Islet of Langerhans (tissue), 1 donor: ENCODE results near the gene LRRC43.

Experiments used
- FAIRE-seq: peaks from one replicate; lab custom pipeline; 2011; peaks lifted over from hg19 to GRCh38; lab: Jason Lieb, UNC

Gene LRRC43

DNA sequence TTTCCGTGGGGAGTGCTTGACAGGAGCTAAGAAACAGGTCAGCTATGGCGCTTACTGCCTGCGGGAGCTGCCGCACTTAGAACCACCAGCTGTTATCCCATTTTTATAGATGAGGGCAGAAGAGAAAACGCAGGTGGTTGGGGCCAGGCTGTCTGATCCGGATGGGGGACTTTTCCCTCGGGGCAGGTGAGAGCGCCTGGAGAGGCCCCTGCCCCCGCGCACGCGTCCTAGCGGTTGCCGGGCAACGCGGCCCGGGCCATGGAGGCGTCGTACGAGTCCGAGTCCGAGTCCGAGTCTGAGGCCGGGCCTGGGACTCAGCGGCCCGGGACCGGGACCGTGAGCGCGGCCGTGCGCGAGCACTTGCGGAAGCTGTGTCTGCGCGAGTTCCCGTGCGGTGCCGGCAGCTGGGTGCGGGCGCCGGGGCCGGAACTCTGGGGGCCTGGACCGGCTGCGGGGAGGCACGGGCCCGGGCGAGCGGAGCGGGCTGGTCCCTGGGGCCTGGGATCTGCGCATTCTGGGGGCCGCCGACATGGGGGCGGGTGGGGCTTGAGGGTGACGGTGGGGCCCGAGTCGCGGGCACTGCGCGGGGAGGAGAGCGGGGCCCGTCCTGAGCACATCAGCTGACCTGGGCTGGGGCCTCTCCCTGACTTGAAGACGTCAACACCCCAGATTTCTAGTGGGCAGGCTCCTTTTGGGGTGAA, at the start of gene LRRC43:
TSS of gene LRRC43 (plus strand) at position 237 of the 701 bp plus-strand sequence. CDS start at position 259, 22 bp downstream.
- FAIRE-seq, result no peak

DNA sequence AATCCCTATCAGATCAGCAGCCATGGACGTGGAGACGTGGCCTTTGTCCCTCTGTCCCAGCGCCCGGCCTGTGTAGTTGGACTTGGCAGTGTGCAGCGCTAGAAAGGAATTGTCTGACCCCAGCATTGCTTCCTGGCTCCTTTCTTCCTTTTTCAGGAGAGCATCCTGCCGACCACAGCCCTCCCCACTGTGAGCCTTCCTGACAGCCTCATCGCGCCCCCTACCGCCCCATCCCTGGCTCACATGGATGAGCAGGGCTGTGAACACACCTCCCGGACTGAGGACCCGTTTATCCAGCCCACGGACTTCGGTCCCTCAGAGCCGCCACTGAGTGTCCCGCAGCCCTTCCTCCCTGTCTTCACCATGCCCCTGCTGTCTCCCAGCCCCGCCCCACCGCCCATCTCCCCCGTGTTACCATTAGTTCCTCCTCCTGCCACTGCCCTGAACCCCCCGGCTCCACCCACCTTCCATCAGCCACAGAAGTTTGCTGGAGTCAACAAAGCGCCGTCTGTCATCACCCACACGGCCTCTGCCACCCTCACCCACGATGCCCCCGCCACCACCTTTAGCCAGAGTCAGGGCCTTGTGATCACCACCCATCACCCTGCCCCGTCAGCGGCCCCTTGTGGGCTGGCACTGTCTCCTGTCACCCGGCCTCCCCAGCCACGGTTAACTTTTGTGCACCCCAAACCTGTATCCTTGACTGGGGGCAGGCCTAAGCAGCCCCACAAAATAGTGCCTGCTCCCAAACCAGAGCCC, 49.6 kb upstream of the LRRC43 start:
- FAIRE-seq, result no peak

GRCh38 chr12:122135437-122136031, 47.4 kb upstream of the LRRC43 start:
- FAIRE-seq, result no peak

DNA sequence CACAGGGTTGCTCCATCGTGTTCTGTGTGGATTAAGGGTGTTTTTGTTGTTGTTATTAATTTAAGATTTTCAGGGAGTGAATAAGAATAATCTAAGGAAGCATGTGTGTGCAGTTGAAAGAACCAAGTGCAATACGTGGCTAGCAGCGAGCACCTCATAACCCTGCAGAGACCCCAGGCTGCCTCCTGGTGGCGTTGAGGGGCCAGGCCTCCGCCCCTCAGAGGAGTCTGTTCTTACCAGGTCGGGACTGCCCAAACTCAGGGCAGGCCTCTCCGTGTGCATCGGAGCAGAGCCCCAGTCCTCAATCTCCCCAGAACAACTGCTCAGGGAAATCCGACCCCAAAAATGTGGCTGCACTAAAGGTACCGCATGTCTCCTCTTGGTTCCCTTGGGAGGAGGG, 45.7 kb upstream of the LRRC43 start:
- no peak for FAIRE-seq

DNA sequence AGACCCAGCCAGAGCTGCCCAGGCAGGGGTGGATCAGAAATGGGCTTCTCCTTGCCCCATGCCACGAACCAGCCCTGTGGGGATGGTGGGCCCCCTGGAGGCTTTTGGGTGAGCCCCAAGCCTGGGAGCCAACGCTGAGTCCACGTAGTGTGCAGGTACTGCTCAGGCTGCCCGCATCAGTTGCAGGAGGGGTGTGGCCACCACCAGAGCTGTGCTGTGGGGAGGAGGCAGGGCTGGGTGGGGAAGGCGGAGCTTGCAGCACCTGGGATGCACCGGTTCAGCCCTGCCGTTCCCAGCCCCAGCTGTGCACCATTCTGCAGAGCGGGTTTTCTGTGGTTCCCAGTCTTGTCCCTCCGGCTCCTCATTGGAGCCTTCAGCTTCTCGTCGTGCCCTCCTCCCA, 45.2 kb upstream of the LRRC43 start:
- FAIRE-seq, result no peak

DNA sequence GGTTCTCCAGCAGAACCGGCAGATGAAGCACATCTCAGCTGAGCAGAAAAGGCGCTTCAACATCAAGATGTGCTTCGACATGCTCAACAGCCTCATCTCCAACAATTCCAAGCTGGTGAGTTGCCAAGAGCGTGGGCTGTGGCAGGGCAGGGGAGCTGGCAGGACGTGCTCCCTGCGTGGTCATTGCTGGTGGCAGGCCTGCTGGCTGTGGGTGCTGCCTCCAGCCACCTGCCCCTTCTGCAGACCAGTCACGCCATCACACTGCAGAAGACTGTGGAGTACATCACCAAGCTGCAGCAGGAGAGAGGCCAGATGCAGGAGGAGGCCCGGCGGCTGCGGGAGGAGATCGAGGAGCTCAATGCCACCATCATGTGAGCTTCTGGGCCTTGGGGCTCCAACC, 44.7 kb upstream of the LRRC43 start:
- FAIRE-seq, result no peak

DNA sequence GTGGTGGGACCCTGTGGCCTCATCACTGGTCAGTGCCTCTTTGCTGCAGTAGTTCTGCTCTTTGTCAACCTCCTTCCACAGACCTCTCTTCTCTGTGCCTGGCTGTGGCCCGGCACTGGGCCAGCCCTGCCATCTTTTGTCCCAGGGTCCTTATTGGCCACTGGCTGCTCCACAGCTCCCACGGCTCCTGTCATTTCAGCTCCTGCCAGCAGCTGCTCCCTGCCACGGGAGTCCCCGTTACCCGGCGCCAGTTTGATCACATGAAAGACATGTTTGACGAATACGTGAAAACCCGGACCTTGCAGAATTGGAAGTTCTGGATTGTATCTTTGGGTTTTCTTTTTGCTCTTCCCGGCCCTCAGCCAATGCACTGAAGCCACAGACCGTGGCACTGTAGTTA, 44.3 kb upstream of the LRRC43 start:
- no peak for FAIRE-seq

DNA sequence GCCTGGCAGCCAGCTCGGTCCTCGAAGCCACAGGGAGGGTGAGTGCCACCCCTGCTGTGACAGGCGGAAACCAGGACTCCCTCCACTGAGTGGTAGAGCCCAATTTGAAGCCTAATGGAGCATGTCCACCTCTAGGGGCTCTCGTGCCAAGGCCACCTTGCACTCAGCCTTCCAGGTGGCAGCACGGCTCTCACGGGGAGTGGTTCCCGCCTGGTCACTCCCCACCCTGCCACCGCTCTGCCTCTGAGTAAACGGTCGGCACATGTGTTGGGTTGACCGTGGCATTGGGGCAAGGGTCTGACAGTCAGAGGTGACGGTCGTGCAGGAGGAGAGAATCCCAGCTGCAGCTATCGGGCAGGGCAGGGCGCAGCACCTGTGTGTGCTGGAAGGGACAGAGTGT, 43.7 kb upstream of the LRRC43 start:
- FAIRE-seq, result no peak

DNA sequence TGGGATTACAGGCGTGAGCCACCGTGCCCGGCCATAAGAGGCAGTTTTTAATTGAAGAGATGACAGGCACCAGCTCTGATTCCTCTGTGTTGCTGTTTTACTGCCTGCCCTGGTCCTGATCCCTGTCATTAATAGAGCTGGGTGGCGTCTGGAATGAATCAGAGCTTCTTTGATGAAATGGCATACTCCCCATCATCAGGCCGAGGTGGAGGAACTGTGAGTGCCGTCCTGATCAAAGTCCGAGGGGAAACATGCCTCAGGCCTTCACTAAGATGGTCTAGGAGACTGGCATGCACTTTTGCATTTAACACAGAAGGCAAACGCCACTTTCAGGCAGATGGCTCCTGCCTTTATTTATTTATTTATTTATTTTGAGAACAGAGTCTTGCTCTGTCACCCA, 43.0 kb upstream of the LRRC43 start:
- FAIRE-seq, result no peak

GRCh38 chr12:122140467-122141257, 42.3 kb upstream of the LRRC43 start:
- FAIRE-seq, result no peak

DNA sequence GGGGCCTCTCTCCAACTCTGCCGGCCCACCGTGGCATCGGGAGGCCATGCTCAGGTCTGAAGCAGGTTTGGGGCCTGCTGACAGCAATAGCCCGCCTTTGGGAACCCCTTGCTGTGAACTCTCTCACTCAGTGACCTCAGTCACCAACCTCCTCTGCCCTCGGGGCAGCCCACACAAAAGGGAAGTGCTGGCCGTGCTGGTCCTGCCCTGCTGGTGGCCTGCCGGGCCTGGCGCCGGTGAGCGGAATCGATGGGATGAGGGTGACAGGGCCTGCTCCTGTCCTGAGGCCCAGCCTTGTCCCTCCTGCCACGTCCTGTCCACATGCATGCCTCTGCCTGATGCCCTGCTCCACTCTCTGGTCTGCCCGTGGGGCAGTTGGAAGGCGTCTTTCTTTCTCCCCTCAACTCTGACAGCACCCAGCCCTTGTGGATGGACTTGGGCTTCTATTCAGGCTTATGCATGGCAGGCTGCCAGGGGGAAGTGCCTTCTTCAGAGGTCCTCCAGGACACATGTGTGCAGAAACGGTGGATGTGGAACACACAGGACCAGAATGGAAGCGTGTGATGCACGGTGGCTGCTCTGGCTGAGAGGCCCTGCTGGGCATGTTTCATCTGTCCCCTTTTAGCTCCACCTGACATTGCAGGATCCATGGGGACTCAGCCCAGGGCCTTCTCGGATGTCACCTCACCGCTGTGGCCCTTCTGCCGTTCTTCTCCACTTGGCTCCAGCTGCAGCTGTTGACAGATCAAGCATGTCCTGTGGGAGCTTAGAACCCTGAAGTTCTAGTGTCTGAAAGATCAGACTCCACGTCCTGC, 40.8 kb upstream of the LRRC43 start:
- no peak for FAIRE-seq

DNA sequence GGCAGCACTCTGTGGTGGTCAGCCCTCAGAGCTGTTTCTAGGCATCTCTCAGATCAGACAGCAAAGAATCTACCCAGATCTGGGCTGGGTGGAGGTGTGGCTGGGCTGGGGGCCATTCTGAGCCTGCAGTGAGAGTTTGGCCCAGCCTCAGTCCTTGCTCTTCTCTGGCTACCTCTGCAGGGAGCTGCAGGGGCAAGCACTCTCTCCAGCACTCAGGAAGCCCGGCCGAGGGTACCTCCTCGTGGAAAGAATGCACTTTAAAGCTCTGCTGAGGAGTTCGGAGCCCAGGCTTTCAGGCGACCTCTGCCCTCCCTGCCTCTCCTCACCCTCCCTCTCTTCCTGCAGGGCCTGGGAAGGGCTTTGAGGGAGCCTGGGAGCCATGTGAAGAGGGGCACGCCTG, 40.1 kb upstream of the LRRC43 start:
- FAIRE-seq, result no peak

- no peak for FAIRE-seq
Measured at GRCh38 chr12:122144885-122145284, 38.0 kb upstream of the LRRC43 start.

- FAIRE-seq, result no peak
Measured at GRCh38 chr12:122145505-122146330, 37.2 kb upstream of the LRRC43 start.

DNA sequence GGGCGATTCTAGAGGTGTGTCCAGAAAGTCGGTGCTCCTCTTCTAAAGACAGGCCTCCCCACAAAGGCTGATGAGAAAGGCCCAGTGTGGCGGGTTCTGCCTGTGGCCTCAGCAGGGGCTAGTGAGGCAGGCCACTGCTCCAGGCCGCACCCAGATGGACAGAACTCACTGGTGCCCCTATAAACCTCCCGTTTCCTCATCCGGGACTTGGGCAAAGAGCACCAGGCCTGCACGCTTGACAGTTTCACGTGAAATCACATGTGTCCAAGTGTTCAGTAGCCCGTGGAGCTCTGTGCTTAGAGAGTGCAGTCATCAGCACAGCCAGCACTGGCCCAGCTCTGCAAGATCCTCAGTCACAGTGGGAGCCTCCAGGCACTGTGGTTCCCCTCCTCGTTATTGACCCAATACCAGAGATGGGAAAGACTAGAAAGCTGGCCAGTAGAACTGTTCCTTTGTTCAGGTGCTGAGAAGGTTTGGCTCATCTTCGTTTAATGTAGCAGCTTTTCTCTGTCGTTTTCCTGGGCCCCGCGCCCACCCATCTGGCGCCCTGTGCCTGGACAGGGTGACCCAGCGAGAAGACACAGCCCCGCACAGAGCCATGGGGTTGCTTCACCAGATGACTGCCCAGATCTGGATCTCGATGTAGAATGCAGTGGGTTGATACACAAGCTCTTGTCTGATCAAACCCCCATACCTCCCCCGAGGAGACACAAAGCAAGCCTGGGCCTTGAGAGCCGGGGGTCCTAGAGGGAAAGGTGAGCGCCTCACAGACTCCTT, 35.2 kb upstream of the LRRC43 start:
- no peak for FAIRE-seq

- FAIRE-seq, result no peak
Measured at GRCh38 chr12:122148657-122149056, 34.3 kb upstream of the LRRC43 start.

DNA sequence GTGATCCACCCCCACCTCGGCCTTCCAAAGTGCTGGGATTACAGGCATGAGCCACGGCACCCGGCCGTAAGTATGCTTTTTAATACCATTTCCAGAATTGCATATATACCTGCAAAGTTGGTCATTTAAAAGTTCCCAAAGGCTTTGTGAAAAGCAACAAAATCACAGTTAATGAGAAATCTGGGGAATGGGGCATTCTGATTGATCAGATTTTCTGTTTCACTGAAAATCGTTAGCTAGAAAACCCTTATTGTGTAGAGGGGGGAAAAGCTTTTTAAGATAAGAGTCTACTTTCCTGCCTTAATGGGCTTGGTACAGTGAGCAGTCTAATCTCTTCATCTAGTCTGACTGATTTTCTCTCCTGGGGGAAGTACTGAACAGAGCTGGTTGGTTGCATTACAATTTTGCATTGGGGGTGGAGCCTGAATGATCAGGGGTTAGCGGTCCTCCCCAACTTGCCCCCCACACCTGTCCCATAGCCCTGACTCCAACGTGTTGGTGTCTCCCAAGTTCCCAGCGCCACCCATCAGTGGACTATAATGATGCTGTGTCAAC, 32.7 kb upstream of the LRRC43 start:
- FAIRE-seq, result no peak

- FAIRE-seq, result no peak
Measured at GRCh38 chr12:122152754-122153153, 30.2 kb upstream of the LRRC43 start.

GRCh38 chr12:122155705-122156104, 27.2 kb upstream of the LRRC43 start:
- FAIRE-seq, result no peak
